Suppressor macrophage (primary cell): ENCODE data around the gene TOP3B.

ENCODE experiments used
- DNase-seq, 4 experiments: peaks; one replicate each; pipeline ENCODE4 v3.0.0-alpha.2; 2020 to 2022

Gene TOP3B

GRCh38 chr22:21978564-21979386, 3.8 kb downstream of the TOP3B start:
- no peak for DNase-seq

GRCh38 chr22:21977814-21978213, 4.8 kb downstream of the TOP3B start:
- no peak for DNase-seq

DNA sequence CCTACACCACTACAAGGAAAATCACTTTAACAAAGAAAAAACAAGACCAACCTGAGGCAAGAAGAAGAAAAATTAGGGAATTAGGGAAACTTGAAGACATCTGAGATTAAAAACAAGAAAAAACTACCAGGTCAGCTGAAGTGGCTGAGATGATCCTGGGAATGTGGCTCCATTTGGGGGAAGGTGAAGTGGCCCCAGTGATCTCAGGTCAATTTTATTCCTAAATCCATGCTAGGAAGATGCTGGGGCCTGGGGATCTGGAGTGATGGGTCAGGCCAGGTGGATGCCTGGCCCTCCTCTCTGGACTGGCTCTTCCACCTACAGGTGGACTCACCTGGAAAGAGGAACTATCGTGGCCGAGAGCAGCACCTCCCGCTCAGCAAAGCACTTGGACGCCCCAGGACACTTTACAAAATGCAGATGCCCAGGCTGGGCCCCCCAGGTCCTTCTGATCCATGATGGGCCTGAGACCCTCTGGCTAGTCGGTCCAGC, 6.7 kb downstream of the TOP3B start:
- DNase-seq: no peak

DNA sequence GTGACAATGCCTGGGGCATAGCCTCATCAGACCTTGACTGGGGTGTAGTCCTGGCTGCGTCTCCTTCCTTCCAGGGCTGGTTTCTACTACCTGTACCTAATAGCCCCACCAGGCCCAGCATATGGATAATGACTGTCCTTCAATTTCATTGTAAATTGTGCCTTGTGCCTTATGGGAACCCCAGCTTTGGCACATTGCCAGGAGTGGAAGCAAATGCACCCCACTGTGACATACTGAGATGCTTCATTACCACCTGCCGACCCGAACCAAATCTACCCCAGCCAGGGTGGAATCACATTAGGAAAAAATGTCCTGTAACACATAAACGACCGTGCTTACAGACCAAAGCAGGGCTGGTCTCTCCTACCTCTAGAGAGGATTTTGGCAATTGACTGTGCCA, 7.3 kb downstream of the TOP3B start:
- DNase-seq: no peak

DNA sequence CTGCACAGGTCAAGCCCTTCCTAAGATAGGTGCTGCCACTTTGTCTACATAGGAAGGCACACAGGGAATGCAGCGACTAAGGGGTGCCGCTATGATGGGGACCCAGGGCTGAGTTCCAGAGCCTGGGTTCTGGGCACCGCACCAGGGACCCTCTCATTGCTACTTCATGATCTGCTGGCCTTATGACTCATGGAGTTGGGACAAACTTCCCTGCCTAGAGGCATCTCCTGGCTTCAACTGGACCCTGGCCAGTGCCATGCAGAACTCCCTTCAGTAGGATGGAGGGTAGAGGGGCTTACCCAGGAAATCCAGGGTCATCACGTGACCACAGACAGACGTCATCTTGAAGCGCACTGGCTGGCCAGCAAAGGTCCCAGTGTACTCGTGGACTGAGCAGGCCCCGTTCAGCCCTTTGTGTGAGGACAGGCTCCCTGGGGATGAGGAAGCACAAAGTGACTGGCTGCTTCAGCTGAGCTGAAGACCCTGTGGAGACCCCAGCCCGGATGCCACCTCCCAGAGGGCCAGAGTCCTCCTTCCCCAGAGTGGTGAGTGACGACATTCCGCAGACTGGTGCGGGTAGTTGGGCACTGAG, 8.4 kb downstream of the TOP3B start:
- no peak for DNase-seq

GRCh38 chr22:21972806-21973205, 9.8 kb downstream of the TOP3B start:
- no peak for DNase-seq

DNA sequence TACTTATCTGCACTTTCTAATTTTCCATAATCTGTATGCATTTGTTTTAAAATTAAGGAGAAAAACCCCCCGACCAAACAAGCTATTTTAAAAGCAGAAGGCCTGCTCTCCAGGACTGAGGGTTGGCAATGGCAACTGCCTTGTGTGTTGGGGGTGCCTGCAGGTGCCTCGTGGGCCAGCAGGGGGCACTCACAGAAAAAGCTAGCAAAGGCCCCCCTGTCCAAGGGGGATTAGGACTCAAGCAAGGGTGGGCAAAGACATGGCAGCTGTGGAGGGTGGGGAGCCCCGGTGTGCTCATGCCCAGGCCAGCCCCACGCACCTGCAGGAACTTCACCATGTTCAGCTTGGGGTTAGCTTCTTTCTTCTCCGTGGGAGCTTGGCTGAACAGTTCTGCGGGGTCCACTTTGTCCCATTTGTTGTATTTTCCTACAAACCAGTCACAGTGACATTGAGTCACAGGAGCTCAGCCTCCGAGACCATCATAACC, 10.3 kb downstream of the TOP3B start:
- DNase-seq: peak; percentile 52 to 72 (median 60)

- no peak for DNase-seq
Measured at GRCh38 chr22:21971858-21972275, 10.7 kb downstream of the TOP3B start.

DNA sequence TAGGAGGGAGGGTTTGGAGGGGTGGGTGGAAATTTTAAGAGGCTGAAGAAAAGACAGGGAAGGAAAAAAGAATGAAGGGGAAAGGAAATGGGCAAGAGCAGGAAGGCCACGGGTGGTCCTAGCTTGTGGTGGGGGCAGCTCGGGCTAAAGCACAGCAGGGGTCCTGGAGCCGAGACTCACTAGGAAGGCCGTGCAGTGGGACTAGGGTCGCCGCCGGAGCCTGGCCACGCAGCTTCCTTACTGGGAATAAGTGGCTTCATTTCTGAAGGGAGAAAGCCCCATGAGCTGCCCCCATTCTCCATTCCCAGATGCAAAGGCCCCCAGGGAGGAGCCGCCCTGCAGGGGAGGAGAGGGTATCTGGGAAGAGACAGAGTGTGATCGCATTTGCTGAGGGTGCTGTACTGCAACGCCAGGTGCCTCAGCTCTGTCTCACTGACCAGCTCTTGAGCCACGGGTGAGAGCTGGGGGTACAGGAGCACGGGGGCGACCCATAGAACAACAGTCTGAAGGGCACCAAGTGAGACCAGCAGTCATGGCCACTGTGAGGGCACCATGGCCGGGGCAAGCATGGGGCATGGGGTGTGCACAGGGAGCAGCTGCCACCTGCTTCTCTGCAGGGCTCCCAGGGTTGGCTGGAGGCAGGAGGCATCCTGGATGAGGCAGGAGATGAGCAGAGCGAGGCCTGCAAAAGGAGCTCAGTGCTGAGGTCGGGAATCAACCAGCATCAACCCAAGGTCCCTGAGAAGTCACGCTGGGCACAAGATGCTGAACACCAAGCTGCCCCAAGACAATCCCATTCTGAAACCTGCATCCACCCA, 11.6 kb downstream of the TOP3B start:
- no peak for DNase-seq

- DNase-seq: no peak
Measured at GRCh38 chr22:21970037-21970799, 12.4 kb downstream of the TOP3B start.

DNA sequence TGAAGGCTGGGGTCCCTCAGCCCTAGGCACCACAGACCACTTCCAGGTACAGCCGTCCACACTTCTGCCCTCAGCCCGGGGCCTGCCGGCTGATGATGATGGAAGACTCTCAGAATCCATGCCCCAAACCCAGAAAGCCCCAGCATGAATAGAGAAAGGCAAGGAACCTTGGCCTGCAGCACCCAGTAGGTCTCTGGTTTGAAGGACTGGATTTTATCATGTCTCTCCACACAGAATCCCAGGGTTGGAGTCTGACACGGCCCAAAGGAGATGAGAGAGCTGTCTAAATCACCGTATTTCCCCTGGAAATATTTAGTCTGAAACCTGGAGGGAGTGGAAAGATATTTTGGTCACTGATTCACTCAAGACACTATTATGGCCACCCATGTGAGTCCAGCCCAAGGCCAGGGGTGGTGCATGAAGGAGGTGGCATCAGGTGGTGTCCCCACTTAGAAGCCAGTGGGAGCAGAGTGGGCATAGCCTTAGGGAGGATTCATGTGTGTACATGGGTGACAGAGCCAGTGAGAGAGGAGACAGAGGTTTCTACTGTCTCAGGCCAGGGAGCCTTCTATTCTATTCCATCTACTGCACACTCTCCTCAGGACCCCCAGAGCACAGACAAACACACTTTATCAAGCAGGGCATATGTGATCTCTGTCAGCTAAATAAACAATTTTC, 14.0 kb downstream of the TOP3B start:
- DNase-seq: no peak

DNA sequence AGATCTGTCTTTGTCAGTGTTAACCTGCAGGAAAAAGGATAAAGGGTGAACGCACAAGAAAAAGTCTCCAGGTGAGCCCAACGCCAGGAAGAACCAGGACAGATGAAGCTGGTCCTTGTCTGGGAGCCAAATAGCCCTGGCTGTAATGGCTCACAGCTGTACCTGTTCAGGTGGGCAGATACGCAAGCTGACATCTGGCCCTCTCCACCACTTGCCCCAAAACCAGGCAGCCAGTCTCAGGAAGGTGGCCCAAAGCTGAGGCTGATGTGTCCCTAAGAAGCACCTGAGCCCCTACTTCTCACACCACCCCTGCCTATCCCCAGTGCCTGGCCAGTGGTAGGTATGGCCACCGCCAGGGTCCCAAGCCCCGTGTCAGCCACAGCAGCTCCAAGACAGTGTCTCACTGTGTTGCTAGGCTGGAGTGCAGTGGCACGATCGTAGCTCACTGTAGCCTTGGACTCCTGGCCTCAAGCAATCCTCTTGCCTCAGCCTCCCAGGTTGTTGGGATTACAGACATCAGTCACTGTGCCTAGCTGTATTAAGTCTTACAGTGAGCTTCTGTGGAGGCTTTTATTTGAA, 14.8 kb downstream of the TOP3B start:
- no peak for DNase-seq

GRCh38 chr22:21966643-21967516, 15.7 kb downstream of the TOP3B start:
- DNase-seq: no peak

- DNase-seq: no peak
Measured at GRCh38 chr22:21965762-21966288, 16.8 kb downstream of the TOP3B start.

- no peak for DNase-seq
Measured at GRCh38 chr22:21964918-21965484, 17.6 kb downstream of the TOP3B start.

GRCh38 chr22:21964234-21964633, 18.4 kb downstream of the TOP3B start:
- no peak for DNase-seq

- no peak for DNase-seq
Measured at GRCh38 chr22:21963790-21964211, 18.8 kb downstream of the TOP3B start.

- DNase-seq: no peak
Measured at GRCh38 chr22:21963286-21963685, 19.3 kb downstream of the TOP3B start.

DNA sequence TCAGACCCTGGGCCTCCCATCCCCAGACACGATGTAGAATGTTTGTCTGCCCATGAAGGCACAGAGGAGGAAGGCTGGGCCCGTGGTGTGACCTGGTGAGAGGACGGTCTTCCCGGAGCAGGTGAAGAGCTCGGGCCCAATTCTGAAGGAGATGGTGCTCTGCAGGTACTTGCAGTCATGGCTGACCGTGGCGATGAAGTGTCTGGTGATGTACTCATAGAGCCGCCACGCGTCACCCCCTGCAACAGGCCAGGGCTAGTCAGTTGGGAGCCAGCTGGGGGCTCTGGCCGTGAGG, 20.0 kb downstream of the TOP3B start:
- no peak for DNase-seq
